GM19372 (cell line): Measurements from ENCODE around the gene CCDC85C.

Source experiments
- ATAC-seq: cut with Tn5 transposase; IDR thresholded peaks from one replicate; pipeline ENCODE4 v1.9.1; 2021; ENCODE audit warnings: mild to moderate bottlenecking, low read depth, moderate library complexity; ENCODE audit not compliant: unreplicated experiment

CCDC85C gene

GRCh38 chr14:99516156-99516870 is 87.7 kb downstream of the CCDC85C start:
- ATAC-seq: no peak

- no peak for ATAC-seq
Observed at GRCh38 chr14:99515301-99516155, 88.5 kb downstream of the CCDC85C start.

GRCh38 chr14:99514552-99515300 is 89.3 kb downstream of the CCDC85C start:
- ATAC-seq: no peak

- no peak for ATAC-seq
Observed at GRCh38 chr14:99513946-99514551, 90.0 kb downstream of the CCDC85C start.

- ATAC-seq: no peak
Observed at GRCh38 chr14:99513183-99513694, 90.8 kb downstream of the CCDC85C start.

- ATAC-seq: no peak
Observed at GRCh38 chr14:99512571-99513182, 91.3 kb downstream of the CCDC85C start.

GRCh38 chr14:99512110-99512449 is 91.9 kb downstream of the CCDC85C start:
- ATAC-seq: no peak

GRCh38 chr14:99511421-99512109 is 92.4 kb downstream of the CCDC85C start:
- ATAC-seq: no peak

GRCh38 chr14:99510556-99511139 is 93.4 kb downstream of the CCDC85C start:
- no peak for ATAC-seq

- ATAC-seq: no peak
Observed at GRCh38 chr14:99509871-99510555, 94.0 kb downstream of the CCDC85C start.

- no peak for ATAC-seq
Observed at GRCh38 chr14:99508896-99509629, 94.9 kb downstream of the CCDC85C start.

- ATAC-seq: no peak
Observed at GRCh38 chr14:99507860-99508640, 96.0 kb downstream of the CCDC85C start.

GRCh38 chr14:99506276-99506675 is 97.7 kb downstream of the CCDC85C start:
- no peak for ATAC-seq

- no peak for ATAC-seq
Observed at GRCh38 chr14:99505089-99505488, 98.9 kb downstream of the CCDC85C start.

GRCh38 chr14:99503848-99504453 is 100.1 kb downstream of the CCDC85C start:
- ATAC-seq: no peak

- no peak for ATAC-seq
Observed at GRCh38 chr14:99502989-99503421, 101.0 kb downstream of the CCDC85C start.

- no peak for ATAC-seq
Observed at GRCh38 chr14:99497894-99498293, 106.1 kb downstream of the CCDC85C start.
